IPS-NIHi11 (cell line): Measurements from ENCODE around the gene TTC13.

Experiments used
- DNase-seq: peaks from one replicate; pipeline ENCODE4 v3.0.0; 2012; ENCODE audit warnings: mixed read lengths, low spot score

The TTC13 gene

GRCh38 chr1:230950404-230950803 lies 28.3 kb downstream of the TTC13 start:
- DNase-seq = no peak

- DNase-seq = no peak
Observed at GRCh38 chr1:230948903-230949302, 29.8 kb downstream of the TTC13 start.

GRCh38 chr1:230948301-230948700 lies 30.4 kb downstream of the TTC13 start:
- no peak for DNase-seq

- DNase-seq = no peak
Observed at GRCh38 chr1:230943048-230943593, 35.5 kb downstream of the TTC13 start.

- no peak for DNase-seq
Observed at GRCh38 chr1:230940848-230941247, 37.8 kb downstream of the TTC13 start.

GRCh38 chr1:230939806-230940489 lies 38.7 kb downstream of the TTC13 start:
- no peak for DNase-seq

- no peak for DNase-seq
Observed at GRCh38 chr1:230938924-230939368, 39.7 kb downstream of the TTC13 start.

GRCh38 chr1:230937371-230937770 lies 41.3 kb downstream of the TTC13 start:
- DNase-seq = no peak

GRCh38 chr1:230936475-230936874 lies 42.2 kb downstream of the TTC13 start:
- no peak for DNase-seq

GRCh38 chr1:230935852-230936251 lies 42.8 kb downstream of the TTC13 start:
- DNase-seq = no peak

- no peak for DNase-seq
Observed at GRCh38 chr1:230930986-230931385, 47.7 kb downstream of the TTC13 start.

GRCh38 chr1:230926182-230926581 lies 52.5 kb downstream of the TTC13 start:
- no peak for DNase-seq

GRCh38 chr1:230925608-230926007 lies 53.1 kb downstream of the TTC13 start:
- DNase-seq = no peak

GRCh38 chr1:230923176-230923575 lies 55.5 kb downstream of the TTC13 start:
- no peak for DNase-seq

- DNase-seq = no peak
Observed at GRCh38 chr1:230922620-230923019, 56.0 kb downstream of the TTC13 start.

- no peak for DNase-seq
Observed at GRCh38 chr1:230919207-230919606, 59.5 kb downstream of the TTC13 start.

- DNase-seq = peak; percentile 77
Observed at GRCh38 chr1:230917284-230918135, 61.2 kb downstream of the TTC13 start.

GRCh38 chr1:230916587-230917283 lies 61.9 kb downstream of the TTC13 start:
- no peak for DNase-seq

GRCh38 chr1:230915078-230915477 lies 63.6 kb downstream of the TTC13 start:
- no peak for DNase-seq

GRCh38 chr1:230913496-230913895 lies 65.2 kb downstream of the TTC13 start:
- no peak for DNase-seq

GRCh38 chr1:230910755-230911117 lies 67.9 kb downstream of the TTC13 start:
- no peak for DNase-seq

- DNase-seq = no peak
Observed at GRCh38 chr1:230909974-230910754, 68.5 kb downstream of the TTC13 start.
